Activated CD4-positive, alpha-beta T cell treated with anti-CD3 and anti-CD28 coated beads, Interleukin-2, amount 50 U/mL, for 24 hours (primary cell): Measurements from ENCODE around the gene GOLGA6A.

Source experiments
- DNase-seq, 2 donors: peaks; one replicate each; pipeline ENCODE4 v3.0.0-alpha.2; 2020; ENCODE audit warnings: low read depth in 1 of 2, low spot score in 1 of 2

The GOLGA6A gene

GRCh38 chr15:74036271-74037170, 45.8 kb downstream of the GOLGA6A start:
- no peak for DNase-seq

- no peak for DNase-seq
Measured at GRCh38 chr15:74035121-74036017, 47.0 kb downstream of the GOLGA6A start.

- no peak for DNase-seq
Measured at GRCh38 chr15:74034206-74034755, 48.1 kb downstream of the GOLGA6A start.

DNA sequence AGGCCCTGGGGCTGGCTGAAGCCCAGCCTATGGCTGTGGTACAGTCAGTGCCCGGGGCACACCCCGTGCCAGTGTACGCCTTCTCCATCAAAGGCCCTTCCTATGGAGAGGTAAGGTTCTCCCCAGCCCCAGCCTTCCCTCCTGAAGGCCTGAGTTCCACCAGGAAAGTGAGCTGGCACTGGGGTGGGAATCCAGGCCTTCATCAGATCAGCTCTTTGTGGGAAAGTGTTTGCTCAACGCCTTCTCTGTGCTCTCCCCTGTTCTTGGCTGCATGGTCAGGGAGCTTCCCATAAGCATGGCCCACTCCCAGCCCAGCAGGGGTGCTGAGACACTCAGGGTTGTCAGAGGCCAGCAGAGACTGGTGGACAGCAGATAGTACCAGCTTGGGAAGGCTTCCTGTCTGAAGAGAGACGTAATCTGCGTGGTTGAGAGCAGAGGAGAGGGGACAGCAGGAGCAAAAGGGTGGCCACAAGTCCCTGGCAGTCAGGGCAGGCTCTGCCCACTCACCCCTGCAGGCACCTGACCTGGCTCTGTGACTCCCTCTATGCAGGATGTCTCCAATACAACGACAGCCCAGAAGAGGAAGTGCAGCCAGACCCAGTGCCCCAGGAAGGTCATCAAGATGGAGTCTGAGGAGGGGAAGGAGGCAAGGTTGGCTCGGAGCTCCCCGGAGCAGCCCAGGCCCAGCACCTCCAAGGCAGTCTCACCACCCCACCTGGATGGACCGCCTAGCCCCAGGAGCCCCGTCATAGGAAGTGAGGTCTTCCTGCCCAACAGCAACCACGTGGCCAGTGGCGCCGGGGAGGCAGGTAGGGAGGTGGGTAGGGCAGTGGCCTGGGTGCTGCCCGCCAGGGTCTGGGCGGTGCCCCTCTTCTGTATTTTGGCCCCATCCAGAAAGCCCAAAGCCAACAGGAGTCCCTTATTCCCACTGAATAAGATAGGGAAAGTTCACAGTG, 49.5 kb downstream of the GOLGA6A start:
- DNase-seq = no peak

GRCh38 chr15:74032046-74032445, 50.3 kb downstream of the GOLGA6A start:
- no peak for DNase-seq

- no peak for DNase-seq
Measured at GRCh38 chr15:74028646-74029045, 53.7 kb downstream of the GOLGA6A start.

GRCh38 chr15:74027688-74028087, 54.7 kb downstream of the GOLGA6A start:
- DNase-seq = no peak

DNA sequence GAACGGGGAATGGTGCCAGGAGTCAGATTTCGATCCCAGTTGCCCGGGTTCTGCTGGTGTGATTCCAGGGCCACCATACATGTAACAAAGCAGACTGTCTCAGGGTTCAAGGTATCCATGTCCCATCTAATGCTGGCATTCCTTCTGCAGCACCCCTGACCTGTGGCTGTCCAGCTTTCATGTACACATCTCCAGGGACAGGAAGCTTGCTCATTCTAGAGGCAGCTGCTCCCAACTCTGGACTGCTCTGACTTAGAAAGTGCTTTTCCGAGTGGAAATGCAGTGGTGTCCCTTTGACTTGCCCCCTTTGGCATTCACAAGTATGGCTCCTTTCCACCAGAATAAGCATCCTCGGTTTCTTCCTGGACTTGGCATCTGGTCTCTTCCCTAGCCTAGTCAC, 56.9 kb downstream of the GOLGA6A start:
- no peak for DNase-seq

DNA sequence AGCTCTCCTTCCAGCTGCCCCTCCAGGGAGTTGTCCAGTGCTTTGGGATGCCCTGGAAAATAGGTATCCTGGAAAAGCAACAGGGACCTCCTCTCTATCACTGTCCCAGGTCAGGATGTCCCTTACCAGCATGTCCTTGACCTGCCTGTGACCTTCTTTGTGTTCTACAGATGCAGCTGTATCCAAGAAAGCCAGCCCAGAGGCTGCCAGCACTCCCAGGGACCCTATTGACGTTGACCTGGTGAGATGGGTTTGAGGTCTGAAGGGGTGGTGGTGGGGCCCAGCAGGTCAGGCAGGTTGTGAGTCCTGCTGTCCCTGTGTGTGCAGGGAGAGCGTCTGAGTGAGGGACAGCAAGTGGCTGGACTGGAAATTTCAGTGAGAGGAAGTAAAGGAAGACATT, 57.7 kb downstream of the GOLGA6A start:
- DNase-seq = no peak

DNA sequence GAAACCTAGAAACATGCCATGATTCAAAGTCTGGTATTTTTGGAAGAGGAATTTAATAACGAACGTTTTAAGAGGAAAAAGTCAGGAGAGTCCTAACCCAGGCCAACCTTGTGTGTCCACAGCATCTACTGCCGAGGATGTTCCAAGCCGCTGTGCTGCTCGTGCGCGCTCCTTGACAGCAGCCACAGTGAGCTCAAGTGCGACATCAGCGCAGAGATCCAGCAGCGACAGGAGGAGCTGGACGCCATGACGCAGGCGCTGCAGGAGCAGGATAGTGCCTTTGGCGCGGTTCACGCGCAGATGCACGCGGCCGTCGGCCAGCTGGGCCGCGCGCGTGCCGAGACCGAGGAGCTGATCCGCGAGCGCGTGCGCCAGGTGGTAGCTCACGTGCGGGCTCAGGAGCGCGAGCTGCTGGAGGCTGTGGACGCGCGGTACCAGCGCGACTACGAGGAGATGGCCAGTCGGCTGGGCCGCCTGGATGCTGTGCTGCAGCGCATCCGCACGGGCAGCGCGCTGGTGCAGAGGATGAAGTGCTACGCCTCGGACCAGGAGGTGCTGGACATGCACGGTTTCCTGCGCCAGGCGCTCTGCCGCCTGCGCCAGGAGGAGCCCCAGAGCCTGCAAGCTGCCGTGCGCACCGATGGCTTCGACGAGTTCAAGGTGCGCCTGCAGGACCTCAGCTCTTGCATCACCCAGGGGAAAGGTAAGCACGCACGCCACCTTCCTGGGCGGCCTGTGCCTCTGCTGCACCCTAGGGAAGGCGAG, 59.5 kb downstream of the GOLGA6A start:
- no peak for DNase-seq
